NCI-H1092 (cell line): ENCODE results near the gene EPHB6.

Experiments
- DNase-seq: peaks from one replicate; lab custom pipeline; 2025; lab: John Stamatoyannopoulos, UW

The EPHB6 gene

GRCh38 chr7:142898377-142899170 lies 43.7 kb downstream of the EPHB6 start:
- DNase-seq: no peak

DNA sequence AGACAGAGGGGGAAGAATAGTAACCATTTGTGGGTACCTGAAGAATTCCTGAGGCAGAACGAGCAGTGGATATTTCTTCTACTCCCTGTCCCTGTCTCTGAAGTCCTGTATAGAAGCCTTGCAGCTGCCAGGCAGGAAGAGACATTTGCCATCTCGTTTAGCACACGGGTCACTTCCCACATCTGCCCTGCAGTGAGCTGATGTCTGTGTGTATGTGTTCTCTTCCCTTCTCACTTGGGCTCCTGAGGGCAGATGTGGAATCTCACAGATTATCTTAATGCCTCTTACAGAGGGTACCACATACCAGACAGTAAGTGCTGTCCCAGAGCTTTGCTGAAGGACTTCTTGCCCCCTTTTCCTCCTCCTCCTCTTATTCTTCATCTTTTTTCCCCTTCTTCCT lies 44.8 kb downstream of the EPHB6 start:
- no peak for DNase-seq

DNA sequence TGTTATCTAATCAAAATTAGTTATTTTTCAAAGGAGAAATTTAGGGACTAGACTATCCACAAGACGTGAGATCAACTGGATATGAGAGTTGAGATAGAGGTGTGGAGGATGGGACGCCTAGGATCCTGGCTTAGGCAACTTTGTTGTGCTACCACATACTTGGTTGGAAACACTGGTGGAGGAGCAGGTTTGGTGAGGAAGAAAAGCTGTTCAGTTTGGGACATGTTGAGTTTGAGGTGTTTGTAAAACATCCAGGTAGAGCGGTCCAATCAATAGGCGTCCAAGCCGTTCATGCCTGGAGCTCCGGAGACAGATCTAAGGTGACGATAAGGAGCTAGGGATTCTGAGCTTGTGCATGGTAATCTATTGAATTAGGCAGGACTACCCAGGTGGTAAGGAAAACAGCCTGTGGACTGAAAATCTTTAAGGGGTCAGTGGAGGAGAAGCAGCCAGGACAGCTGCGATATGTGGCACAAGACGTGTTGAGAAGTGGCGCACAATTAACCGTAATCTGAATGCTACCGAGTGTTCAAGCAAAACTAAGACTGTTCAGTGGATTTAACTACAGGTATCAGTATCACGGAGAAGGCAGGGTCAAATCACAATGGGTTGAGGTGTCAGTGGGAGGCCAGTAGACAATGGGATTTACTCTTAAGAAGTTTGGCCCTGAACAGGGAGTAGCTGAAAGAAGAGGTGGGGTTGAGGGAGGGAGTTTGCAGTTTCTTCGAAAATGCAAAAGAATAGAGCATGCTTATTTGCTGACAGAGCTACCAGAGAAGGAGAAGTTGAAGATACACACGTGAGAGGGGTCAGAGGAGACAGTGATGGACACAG lies 46.8 kb downstream of the EPHB6 start:
- no peak for DNase-seq

DNA sequence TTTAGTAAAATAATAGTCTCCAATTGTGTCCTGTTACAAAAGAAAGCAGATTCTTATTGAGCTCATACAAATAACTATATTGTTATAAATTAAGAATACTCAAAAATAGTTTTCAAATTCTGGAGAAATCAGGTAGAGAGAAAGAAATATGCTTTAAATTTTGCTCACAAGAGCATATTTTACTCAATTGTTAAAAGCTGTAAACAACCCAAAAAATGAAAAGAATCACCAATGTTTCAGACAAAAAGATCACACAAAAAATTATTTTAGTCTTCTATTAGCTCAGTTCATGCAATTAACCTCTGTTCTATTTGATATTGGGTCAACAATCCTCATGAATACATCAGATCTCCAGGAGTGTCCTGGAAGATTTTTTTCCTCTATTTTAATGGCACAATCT lies 49.3 kb downstream of the EPHB6 start:
- no peak for DNase-seq

GRCh38 chr7:142905759-142906158 lies 50.9 kb downstream of the EPHB6 start:
- DNase-seq: no peak

DNA sequence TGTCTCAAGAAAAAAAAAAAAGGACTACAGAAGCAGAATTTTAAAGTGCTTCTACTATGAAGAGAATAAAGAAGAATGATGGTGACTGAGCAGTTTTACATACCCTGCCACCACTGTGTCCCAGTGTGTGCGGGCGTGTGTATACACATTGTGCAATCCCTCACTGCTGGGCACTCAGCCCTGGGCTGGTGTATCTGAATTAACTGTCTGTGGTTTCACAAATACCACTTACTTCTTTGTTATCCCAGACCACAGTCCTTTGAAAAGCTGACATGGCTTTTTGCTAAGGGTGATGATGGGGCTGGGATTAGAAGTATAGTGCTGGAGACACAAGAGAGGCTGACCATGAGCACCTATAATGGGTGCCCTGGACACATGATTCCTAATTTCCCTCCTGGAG lies 51.8 kb downstream of the EPHB6 start:
- no peak for DNase-seq

- no peak for DNase-seq
These were observed 53.4 kb downstream of the EPHB6 start for GRCh38 chr7:142908290-142908689.

DNA sequence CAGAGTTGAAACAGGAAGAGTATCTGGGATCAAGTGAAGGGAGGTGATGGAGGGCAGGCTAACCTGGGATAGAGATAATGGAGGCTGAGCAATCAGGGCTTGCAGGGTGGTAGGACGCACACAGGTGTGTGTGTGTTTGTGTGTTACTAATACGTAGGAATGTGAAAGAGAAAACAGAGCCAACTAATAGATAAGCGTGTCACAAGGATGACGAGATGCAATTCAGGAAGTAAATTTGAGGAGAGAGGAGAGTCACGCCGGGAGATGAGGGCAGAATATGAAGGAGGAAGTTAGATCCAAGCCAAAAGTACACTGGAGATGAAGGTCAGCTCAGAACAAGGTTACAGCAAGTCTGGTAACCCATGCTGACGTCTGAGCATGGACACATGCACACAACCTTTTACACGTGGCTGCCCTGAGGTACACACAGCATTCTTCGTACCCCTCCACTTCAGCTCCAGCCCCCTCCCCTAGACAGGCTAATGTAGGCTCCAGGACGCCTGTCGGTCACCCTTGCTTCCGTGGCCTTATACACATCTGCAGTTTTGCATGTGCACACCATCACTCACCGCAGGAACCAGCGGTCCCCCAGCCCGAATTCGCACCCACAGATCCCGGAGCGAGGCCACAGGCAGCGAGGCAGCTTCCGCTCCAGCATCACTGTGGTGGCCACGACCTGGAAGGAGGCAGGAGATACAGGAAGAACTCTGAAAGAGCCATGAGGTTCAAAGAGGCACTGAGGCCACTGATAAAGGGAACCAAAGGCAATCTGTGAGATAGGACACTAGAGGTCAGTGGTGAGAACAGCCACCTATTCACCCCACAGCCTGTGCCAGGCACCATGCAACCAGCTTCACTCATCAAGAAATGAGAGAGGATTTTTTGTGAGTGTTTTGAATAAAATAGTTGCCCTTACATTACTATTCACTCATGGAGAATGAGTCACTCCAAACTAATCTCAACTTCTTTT lies 54.3 kb downstream of the EPHB6 start:
- no peak for DNase-seq

DNA sequence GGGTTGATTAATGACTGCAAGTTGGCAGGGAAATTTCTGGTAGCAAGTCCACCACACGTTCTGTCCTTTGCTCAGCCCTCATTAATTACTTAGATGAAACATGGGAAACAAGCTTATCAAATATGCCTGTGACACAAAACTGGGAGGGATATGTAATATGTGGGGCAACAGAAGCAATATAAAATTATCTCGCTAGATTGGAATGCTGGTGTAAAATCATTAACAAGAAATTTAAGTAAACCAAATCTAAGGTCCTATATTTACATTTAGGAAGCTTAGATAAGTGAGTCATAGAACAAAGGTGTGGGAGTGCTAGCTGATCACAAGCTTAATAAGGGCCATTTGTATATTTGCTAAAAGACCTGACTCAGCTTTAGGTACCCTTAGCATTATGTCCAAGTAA lies 55.2 kb downstream of the EPHB6 start:
- no peak for DNase-seq

- DNase-seq: no peak
These were observed 55.6 kb downstream of the EPHB6 start for GRCh38 chr7:142910481-142910880.

DNA sequence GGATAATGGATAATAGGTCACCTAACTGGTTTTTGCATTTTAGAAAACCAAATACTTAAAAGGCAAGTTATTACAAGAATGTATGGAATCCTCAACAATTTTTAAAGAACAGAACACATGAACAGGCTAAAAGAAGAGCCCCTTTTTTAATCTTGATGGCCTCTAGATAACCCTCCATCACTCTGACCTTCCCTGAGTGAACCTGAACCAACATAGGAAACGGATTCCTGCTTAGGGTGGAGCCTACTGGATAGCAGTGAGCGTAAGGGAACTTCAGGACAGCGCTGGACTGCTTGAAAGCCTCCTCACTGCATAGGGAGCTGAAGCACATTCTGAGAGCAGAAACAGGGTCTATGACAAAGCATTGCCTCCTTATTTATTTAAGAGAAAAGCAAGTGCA lies 58.2 kb downstream of the EPHB6 start:
- DNase-seq: no peak

- no peak for DNase-seq
These were observed 58.7 kb downstream of the EPHB6 start for GRCh38 chr7:142913566-142913965.

DNA sequence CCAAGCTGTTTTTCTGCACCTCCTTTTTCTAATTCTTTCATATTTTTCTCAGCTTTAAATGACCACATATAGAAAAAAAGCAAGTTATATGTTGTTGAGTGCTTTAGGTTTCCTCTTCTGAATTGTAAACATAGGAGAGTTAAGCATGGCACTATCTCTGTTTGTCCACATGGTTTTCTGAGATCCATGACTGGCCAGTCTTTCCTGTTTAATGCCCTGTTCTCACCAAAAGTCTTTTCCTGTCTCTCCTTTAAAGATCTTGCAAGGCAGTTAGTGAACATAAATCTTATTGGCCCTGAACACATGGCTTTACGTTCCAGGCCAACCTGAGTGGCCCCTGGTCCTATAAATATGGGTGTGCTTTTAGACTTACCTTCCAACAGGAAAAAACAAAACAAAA lies 59.2 kb downstream of the EPHB6 start:
- no peak for DNase-seq

DNA sequence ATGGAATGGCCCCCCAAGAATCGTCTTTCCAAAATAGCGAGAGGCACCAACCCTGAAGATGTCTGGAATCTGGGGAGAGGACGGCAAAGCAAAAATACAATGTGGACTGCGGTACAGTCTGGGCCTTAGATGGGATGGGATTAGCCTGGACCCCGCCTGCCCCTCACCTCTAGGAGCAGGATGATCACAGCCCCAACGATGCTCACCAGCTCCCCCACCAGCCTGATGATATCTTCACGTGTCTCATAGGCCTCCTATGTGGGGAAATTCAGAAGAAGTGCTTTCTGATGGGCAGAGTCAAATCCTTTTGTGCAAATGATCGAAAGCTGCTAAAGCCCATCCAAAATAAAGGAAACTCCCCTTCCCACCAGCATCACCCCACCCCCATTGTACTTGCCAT lies 60.4 kb downstream of the EPHB6 start:
- DNase-seq: no peak

GRCh38 chr7:142916508-142916907 lies 61.6 kb downstream of the EPHB6 start:
- DNase-seq: no peak

GRCh38 chr7:142917447-142917846 lies 62.6 kb downstream of the EPHB6 start:
- DNase-seq: no peak

- no peak for DNase-seq
These were observed 64.0 kb downstream of the EPHB6 start for GRCh38 chr7:142918901-142919300.

DNA sequence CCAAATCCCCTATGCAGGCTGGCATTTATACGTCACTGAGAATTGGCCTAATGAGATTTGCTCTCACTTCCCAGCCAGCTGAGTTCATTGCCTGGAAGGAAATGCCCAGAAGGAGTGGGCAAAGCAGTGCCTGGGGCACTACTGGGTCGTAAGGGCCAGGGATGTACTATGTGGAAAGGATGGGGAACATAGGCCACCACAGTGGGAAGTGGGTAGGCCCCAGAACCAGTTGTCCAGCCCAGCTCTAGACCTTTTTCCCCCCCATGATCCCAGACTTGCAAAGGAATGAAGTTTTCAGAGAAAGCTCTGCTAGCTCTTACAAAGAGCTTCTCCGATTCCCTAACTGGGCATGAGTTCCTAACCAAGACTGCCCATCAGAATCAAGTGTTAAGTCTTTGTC lies 64.8 kb downstream of the EPHB6 start:
- no peak for DNase-seq
